Left renal pelvis (tissue), 4 donors: ENCODE measurements around the gene ENDOV. TPM values are rescaled to one million over a fixed set of nuclear protein-coding genes. Genes with fewer than 3 reads are reported as not detected.

ENCODE experiments used
- DNase-seq, 4 donors: peaks; one replicate each; pipeline ENCODE4 v3.0.0-alpha.2; 2013; ENCODE audit warnings: low read depth in 4 of 4, low spot score in 3 of 4
- polyA plus RNA-seq, 4 donors: library from polyadenylated mRNA; unstranded; fragments of 120-200 nt; gene quantifications; one replicate each; pipeline ENCODE4 v1.2.1, GENCODE V29; 2013; ENCODE audit not compliant: insufficient read length in 4 of 4

The ENDOV gene
- polyA plus RNA-seq, 4 donors: 24.0 to 41.2 (median 29.6) TPM

- no peak for DNase-seq
Measured at GRCh38 chr17:80429356-80430275, 14.6 kb downstream of the ENDOV start.

GRCh38 chr17:80430446-80431245 lies 15.7 kb downstream of the ENDOV start:
- DNase-seq: no peak

GRCh38 chr17:80431246-80432195 lies 16.6 kb downstream of the ENDOV start:
- DNase-seq: no peak

- no peak for DNase-seq
Measured at GRCh38 chr17:80432350-80432955, 17.5 kb downstream of the ENDOV start.

- DNase-seq: no peak
Measured at GRCh38 chr17:80432961-80433550, 18.1 kb downstream of the ENDOV start.

- no peak for DNase-seq
Measured at GRCh38 chr17:80433916-80434666, 19.1 kb downstream of the ENDOV start.

GRCh38 chr17:80437532-80437931 lies 22.6 kb downstream of the ENDOV start:
- DNase-seq: no peak

GRCh38 chr17:80438806-80439205 lies 23.8 kb downstream of the ENDOV start:
- no peak for DNase-seq

GRCh38 chr17:80439499-80439898 lies 24.5 kb downstream of the ENDOV start:
- DNase-seq: no peak

GRCh38 chr17:80441133-80441578 lies 26.2 kb downstream of the ENDOV start:
- peak in 3 of 4 donors; percentile 58 to 62 (median 61) for DNase-seq

GRCh38 chr17:80441598-80442322 lies 26.8 kb downstream of the ENDOV start:
- DNase-seq: no peak

GRCh38 chr17:80442323-80442659 lies 27.3 kb downstream of the ENDOV start:
- no peak for DNase-seq

GRCh38 chr17:80442764-80443163 lies 27.8 kb downstream of the ENDOV start:
- no peak for DNase-seq

GRCh38 chr17:80443498-80443897 lies 28.5 kb downstream of the ENDOV start:
- no peak for DNase-seq

- DNase-seq: no peak
Measured at GRCh38 chr17:80443916-80444643, 29.1 kb downstream of the ENDOV start.

GRCh38 chr17:80444644-80444979 lies 29.6 kb downstream of the ENDOV start:
- no peak for DNase-seq

- DNase-seq: no peak
Measured at GRCh38 chr17:80445007-80445725, 30.2 kb downstream of the ENDOV start.
